GM18517 (cell line): ENCODE results near the gene SMPX.

Source experiments
- ATAC-seq: cut with Tn5 transposase; IDR thresholded peaks from one replicate; pipeline ENCODE4 v1.9.1; 2021; ENCODE audit warnings: mild to moderate bottlenecking, moderate library complexity; ENCODE audit not compliant: unreplicated experiment

The SMPX gene

DNA sequence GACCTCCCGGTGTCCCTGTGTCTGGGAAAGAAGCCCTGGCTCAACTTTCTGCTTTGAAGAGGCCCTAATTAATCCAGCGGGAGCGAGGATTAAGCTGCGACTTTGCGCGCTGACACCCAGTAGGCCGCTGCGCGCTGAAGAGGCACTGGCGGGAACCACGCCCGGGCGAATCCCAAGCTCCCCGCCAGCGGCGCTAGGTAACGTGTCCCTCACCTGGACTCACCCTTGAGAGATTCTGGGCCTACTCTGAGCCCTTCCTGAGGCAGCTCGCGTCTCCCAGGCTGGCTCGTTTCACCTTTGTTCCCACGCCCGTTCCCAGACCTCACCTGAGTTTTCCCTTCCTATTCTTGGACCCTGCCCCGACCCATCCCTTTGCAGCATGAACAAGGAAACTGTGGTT is 99.2 kb downstream of the SMPX start:
- ATAC-seq: no peak

DNA sequence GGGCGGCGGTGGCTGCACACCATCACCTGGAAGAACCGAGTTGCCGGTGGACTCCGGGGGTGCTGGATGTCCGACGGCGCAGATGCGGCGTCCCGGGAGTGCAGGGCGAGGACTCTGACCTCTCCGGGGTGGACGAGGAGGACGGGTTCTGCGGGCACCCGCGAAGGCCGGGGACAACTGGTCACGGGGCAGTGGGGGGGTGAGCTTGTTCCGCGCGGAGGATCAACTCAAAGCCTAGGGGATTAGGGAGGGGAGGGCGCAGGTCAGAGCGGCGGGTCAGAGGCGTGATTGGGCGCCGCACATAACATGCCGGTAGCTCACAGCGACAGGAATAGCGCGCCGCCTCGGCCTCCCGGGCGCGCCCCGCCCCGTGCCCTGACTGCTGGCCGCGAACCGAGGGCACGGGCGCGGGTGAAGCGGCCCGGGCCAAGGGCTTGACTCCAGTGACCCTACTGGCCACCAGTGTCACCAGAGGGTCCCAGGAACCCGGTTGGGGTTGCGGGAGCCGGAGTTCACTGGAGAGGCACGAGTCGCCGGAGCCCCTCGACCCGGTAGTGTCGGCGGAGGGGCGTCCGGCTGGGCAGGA is 99.7 kb downstream of the SMPX start, which contains the start of gene KLHL34:
KLHL34 (minus strand) TSS at position 179 of the 586 bp plus-strand sequence. CDS start 542 bp downstream, outside the sequence.
- ATAC-seq: no peak

DNA sequence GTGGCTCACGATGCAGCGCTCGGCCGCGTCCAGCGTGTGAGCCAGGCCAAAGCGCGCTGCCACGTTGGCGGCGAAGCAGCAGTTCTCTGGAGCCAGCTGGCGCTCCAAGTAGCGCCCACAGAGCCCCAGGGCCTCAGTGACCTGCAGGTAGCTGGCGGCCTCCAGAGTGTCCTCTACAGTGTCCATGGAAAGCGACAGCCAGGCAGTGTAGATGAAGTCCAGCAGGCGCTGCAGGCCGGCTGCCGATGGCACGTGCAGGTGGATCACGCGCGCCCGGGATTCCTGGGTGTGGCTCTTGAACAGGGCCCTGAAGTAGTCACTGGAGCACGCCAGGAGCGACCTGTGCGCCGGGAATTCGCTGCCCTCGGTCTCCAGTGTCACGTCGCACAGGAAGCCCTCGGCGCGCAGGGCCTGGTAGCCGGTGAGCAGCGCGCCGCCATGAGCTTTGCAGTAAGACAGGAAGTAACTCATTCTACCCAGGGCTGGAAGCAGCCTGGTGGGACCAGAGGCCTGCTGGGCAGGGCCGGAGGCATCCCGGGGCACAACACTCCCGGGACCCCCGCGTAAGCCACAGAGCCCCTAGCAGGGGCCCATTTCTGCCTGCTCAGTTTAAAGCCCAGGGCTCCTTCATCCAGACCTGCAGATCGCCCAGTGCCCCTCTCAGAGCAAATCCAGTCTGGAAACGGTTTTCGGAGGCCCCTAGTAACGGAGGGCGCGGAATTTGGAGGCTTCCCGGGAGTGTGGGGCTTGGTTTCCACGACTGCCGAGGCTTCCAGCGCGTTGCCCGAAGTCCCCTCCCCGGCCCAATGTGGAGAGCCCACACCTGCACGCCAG is 100.4 kb downstream of the SMPX start:
- ATAC-seq: no peak

DNA sequence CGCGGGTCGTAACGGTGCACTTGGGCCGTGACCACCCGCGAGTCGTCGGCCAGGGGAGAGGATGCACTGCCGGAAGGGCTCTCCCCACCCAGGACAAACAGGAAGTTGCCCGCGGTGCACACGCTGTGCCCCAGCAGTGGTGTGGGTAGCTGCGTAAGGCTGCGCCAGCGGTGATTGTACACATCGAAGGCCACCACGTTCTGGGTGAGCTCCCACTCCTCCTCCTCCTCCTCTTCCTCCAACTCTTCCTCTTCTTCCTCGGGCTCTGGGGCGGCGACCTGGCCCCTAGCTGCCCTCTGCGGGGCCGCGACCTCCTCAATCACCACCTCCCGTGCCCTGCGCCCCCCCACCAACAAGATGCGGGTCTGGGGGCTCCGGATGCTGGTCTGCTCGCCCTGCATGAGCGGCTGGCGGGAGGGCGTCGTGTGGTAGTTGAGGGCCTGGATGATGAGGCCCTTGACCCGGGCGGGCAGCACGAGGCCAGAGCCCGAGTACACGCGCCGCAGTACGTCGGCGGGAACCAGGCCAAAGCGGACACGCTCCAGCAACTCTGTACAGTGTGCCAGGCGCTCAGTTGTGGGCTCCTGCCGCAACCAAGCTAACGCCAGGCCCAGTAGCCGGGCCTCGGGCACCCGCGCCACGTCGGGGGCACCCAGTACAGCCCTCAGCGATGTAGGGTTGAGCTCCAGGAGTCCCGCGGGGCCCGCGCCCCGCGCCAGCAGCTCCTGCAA is 101.2 kb downstream of the SMPX start:
- ATAC-seq: no peak
